HCT116 (cell line): ENCODE results near the gene PLG. TPM values are rescaled to one million over a fixed set of nuclear protein-coding genes. Genes with fewer than 3 reads are reported as not detected.

Experiments
- ATAC-seq: fragments of 200-7000 bp; cut with Tn5 transposase; 2 replicates; pipeline ENCODE4 v1.9.1; 2020; ENCODE audit warnings: mild to moderate bottlenecking, moderate library complexity
- BruUV-seq: library from RNA; stranded (reverse); fragments of 400-500 nt; replicated peaks from 2 replicates; lab custom pipeline; 2021; lab: Mats Ljungman, UMichigan
- CTCF ChIA-PET: fragments of 300-600 bp; sonication (Branson Sonifier 250); formaldehyde crosslinking; loops from one replicate; lab custom pipeline; 2021; ENCODE audit warnings: antibody characterized with exemption; lab: Charles Lee
- POLR2A ChIA-PET: fragments of 300-600, 350-600 bp; sonication (Branson Sonifier 250); formaldehyde crosslinking; loops from one replicate; lab custom pipeline; 2021; ENCODE audit warnings: antibody characterized with exemption; lab: Charles Lee
- RAD21 ChIA-PET, 2 experiments: fragments of 300-600 bp; sonication (Branson Sonifier 250); formaldehyde crosslinking; loops; one replicate each; lab custom pipeline; 2023; ENCODE audit warnings: low total read pairs in 2 of 2; ENCODE audit not compliant: uncharacterized antibody in 2 of 2, unreplicated experiment in 2 of 2, low non-redundant PET in 1 of 2; lab: Charles Lee
- DNase-seq: peaks from one replicate; pipeline ENCODE4 v3.0.0-alpha.2; 2010; ENCODE audit warnings: low read depth, low spot score
- H2AFZ ChIP-seq: fragments of 200-600 bp; shearing (Covaris generic), sonication (generic); 2 replicates; pipeline ENCODE4 v1.6.1; 2017; ENCODE audit warnings: low read depth, mixed run types, mixed read lengths, antibody characterized with exemption, low read length; ENCODE audit not compliant: poor library complexity, severe bottlenecking
- H3K27ac ChIP-seq: 2 replicates; pipeline ENCODE4 v1.5.1; 2012; ENCODE audit warnings: low read depth, low read length
- H3K27me3 ChIP-seq: fragments of 200-600 bp; sonication (generic); 2 replicates; pipeline ENCODE4 v1.6.1; 2016; ENCODE audit warnings: mixed run types, low read length, mixed read lengths; ENCODE audit not compliant: insufficient read depth
- H3K36me3 ChIP-seq, 2 experiments: fragments of 200-500 bp in 1 of 2; fragments of 200-600 bp in 1 of 2; sonication (Bioruptor generic) in 1 of 2; sonication (generic) in 1 of 2; 2 replicates each; pipeline versions ENCODE4 v1.5.1 to v1.6.1; 2014 to 2016; ENCODE audit warnings: low read length in 2 of 2, inconsistent platforms in 1 of 2, mixed read lengths in 1 of 2, mixed run types in 1 of 2; ENCODE audit not compliant: insufficient read depth in 2 of 2, control insufficient read depth in 1 of 2
- H3K4me1 ChIP-seq, 2 experiments: fragments of 200-600 bp in 1 of 2; sonication (generic) in 1 of 2; 2 replicates each; pipeline versions ENCODE4 v1.5.1 to v1.6.1; 2012 to 2017; ENCODE audit warnings: low read length in 2 of 2, inconsistent platforms in 1 of 2, mild to moderate bottlenecking in 1 of 2, mixed read lengths in 1 of 2, mixed run types in 1 of 2, moderate library complexity in 1 of 2; ENCODE audit not compliant: insufficient read depth in 2 of 2, control insufficient read depth in 1 of 2
- H3K4me2 ChIP-seq: fragments of 200-600 bp; sonication (generic); 2 replicates; pipeline ENCODE4 v1.6.1; 2017; ENCODE audit warnings: mixed run types, low read length, mixed read lengths
- H3K4me3 ChIP-seq, 2 experiments: fragments of 200-600 bp in 1 of 2; sonication (generic) in 1 of 2; replicated peaks in 1 of 2; 2 replicates each; pipeline ENCODE4 v1.5.1; 2011 to 2016; ENCODE audit warnings: low read length in 2 of 2, control low read depth in 1 of 2, low read depth in 1 of 2, mild to moderate bottlenecking in 1 of 2, mixed read lengths in 1 of 2, mixed run types in 1 of 2
- H3K79me2 ChIP-seq: fragments of 200-600 bp; sonication (generic); 2 replicates; pipeline ENCODE4 v1.6.1; 2017; ENCODE audit warnings: mild to moderate bottlenecking, mixed run types, low read length, moderate library complexity, mixed read lengths; ENCODE audit not compliant: insufficient read depth
- H3K9ac ChIP-seq: fragments of 200-600 bp; sonication (generic); 2 replicates; pipeline ENCODE4 v1.6.1; 2016; ENCODE audit warnings: low read length, mixed read lengths
- H3K9me2 ChIP-seq: fragments of 200-600 bp; sonication (generic), shearing (Covaris generic); 2 replicates; pipeline ENCODE4 v1.6.1; 2017; ENCODE audit warnings: mixed run types, mild to moderate bottlenecking, moderate library complexity; ENCODE audit not compliant: insufficient read depth
- H3K9me3 ChIP-seq, 2 experiments: fragments of 200-500 bp in 1 of 2; fragments of 200-600 bp in 1 of 2; sonication (Bioruptor generic) in 1 of 2; sonication (generic) in 1 of 2; 2 replicates each; pipeline ENCODE4 v1.6.1; 2014 to 2017; ENCODE audit warnings: low read length in 2 of 2, mixed read lengths in 2 of 2, inconsistent platforms in 1 of 2, low read depth in 1 of 2, mild to moderate bottlenecking in 1 of 2, mixed run types in 1 of 2, moderate library complexity in 1 of 2; ENCODE audit not compliant: control insufficient read depth in 1 of 2, insufficient read depth in 1 of 2
- H4K20me1 ChIP-seq: fragments of 200-600 bp; sonication (generic), shearing (Covaris generic); 2 replicates; pipeline ENCODE4 v1.6.1; 2017; ENCODE audit warnings: mixed run types, mild to moderate bottlenecking, moderate library complexity; ENCODE audit not compliant: insufficient read depth
- CBX3 ChIP-seq: IDR thresholded peaks from 2 replicates; pipeline ENCODE4 v1.6.1; 2012; ENCODE audit warnings: low read depth
- EGR1 ChIP-seq: IDR thresholded peaks from 2 replicates; pipeline ENCODE4 v1.6.1; 2012; ENCODE audit warnings: low read depth
- ELF1 ChIP-seq: IDR thresholded peaks from 2 replicates; pipeline ENCODE4 v1.6.1; 2012; ENCODE audit warnings: low read depth, borderline replicate concordance
- EZH2 ChIP-seq: fragments of 200-600 bp; sonication (generic); IDR thresholded peaks from 2 replicates; pipeline ENCODE4 v1.6.1; 2017; ENCODE audit warnings: antibody characterized with exemption, mixed run types
- FOSL1 ChIP-seq: IDR thresholded peaks from 2 replicates; pipeline ENCODE4 v1.6.1; 2012; ENCODE audit warnings: low read depth
- JUND ChIP-seq: IDR thresholded peaks from 2 replicates; pipeline ENCODE4 v1.6.1; 2012
- POLR2A ChIP-seq: IDR thresholded peaks from 2 replicates; pipeline ENCODE4 v1.7.0; 2011; ENCODE audit warnings: borderline replicate concordance; ENCODE audit not compliant: insufficient read depth, insufficient read length; ENCODE audit errors: extremely low read depth
- RAD21 ChIP-seq: IDR thresholded peaks from 2 replicates; pipeline ENCODE4 v1.6.1; 2012; ENCODE audit warnings: low read depth, mild to moderate bottlenecking
- SIN3A ChIP-seq: IDR thresholded peaks from 2 replicates; pipeline ENCODE4 v1.6.1; 2012; ENCODE audit warnings: low read depth
- SRF ChIP-seq: IDR thresholded peaks from 2 replicates; pipeline ENCODE4 v1.6.1; 2012; ENCODE audit warnings: low read depth
- YY1 ChIP-seq: IDR thresholded peaks from 2 replicates; pipeline ENCODE4 v1.6.1; 2011; ENCODE audit warnings: low read length, low read depth, moderate library complexity, mild to moderate bottlenecking; ENCODE audit not compliant: insufficient replicate concordance; ENCODE audit errors: extremely low read depth
- ZFX ChIP-seq: fragments of 450-650 bp; IDR thresholded peaks from 2 replicates; pipeline ENCODE4 v1.6.1; 2017
- ZNF274 ChIP-seq: fragments of 200-500 bp; sonication (Bioruptor generic); IDR thresholded peaks from 2 replicates; pipeline ENCODE4 v1.6.1; 2014; ENCODE audit warnings: mild to moderate bottlenecking, low read depth, low read length, inconsistent platforms
- intact Hi-C: fragments of 100-400 bp; cut with micrococcal nuclease; formaldehyde crosslinking; loops from 2 replicates; pipeline ENCODE4 v1.10.0; 2022
- total RNA-seq: library from RNA; stranded (reverse); gene quantifications from one replicate; pipeline ENCODE4 v1.2.1, GENCODE V29; 2021; ENCODE audit not compliant: unreplicated experiment
- TF ChIP-seq, protein P1 (sequence below): IDR thresholded peaks from 2 replicates; pipeline ENCODE4 v1.6.1; 2012
- TF ChIP-seq, protein P2 (sequence below): IDR thresholded peaks from 2 replicates; pipeline ENCODE4 v1.6.1; 2012
- TF ChIP-seq, protein P3 (sequence below): IDR thresholded peaks from 2 replicates; pipeline ENCODE4 v1.6.1; 2011; ENCODE audit warnings: mild to moderate bottlenecking, low read length, moderate library complexity; ENCODE audit not compliant: insufficient replicate concordance; ENCODE audit errors: extremely low read depth

The PLG gene
- total RNA-seq, 1 experiment from 2014 or later, result 0.69 TPM

DNA sequence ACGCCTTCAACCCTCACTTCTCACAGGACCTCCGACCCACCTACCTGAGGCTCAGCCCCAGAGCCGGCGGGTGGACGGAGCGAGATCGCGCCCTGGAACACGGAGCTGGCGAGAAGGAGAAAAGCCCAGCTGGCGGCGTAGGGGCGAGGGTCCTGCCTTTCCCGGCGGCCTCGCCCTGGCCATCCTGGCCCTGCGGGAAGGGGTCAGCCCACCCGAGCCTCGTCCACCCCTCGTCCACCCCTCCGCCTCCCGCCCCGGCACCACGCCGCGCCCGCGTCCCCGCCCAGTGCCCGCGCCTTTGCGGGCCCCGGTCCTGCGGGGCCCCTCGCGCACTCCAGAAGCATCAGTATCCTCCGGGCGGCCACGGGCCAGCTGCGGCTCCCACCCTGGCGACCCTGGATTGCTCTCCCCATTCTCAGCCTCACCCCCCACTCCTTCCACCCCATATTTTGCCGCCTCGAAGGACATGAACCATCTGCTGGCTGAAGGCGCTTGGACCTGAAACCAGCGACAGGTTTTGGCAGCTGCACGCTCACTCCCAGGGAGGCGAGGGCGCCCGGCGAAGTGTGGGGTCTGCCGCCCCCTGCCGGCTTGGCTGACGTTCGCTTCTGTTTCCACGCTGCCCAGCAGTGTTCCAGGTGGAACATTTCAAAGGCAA lies 65.1 kb downstream of the PLG start:
- Histone ChIP-seq H3K9me2 (no peaks in the 10 kb centered on the region), H3K79me2 (no peaks in the 10 kb centered on the region), H3K4me2 (no peak overlapping the region), H3K4me3 (no peak overlapping the region), H3K9ac (no peak overlapping the region), H3K9me3 (no peaks in the 10 kb centered on the region), H3K4me1 (no peaks in the 10 kb centered on the region), H3K36me3 (no peaks in the 10 kb centered on the region), H4K20me1 (no peaks in the 10 kb centered on the region), H3K27ac (no peak overlapping the region), H2AFZ (no peak overlapping the region), H3K27me3 (no peaks in the 10 kb centered on the region)
- TF ChIP-seq POLR2A, result no peak
- TF ChIP-seq, protein P1, sequence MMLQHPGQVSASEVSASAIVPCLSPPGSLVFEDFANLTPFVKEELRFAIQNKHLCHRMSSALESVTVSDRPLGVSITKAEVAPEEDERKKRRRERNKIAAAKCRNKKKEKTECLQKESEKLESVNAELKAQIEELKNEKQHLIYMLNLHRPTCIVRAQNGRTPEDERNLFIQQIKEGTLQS, result no peak
- TF ChIP-seq, protein P2, sequence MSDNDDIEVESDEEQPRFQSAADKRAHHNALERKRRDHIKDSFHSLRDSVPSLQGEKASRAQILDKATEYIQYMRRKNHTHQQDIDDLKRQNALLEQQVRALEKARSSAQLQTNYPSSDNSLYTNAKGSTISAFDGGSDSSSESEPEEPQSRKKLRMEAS, result no peak
- no peak for TF ChIP-seq ZNF274
- no peak for TF ChIP-seq EZH2
- no peak for TF ChIP-seq FOSL1
- no peak for TF ChIP-seq YY1
- no peak for TF ChIP-seq ELF1
- TF ChIP-seq ZFX, result no peak
- TF ChIP-seq JUND, result no peak
- no peak for TF ChIP-seq SRF
- TF ChIP-seq EGR1, result no peak
- no peak for TF ChIP-seq SIN3A
- TF ChIP-seq, protein P3, sequence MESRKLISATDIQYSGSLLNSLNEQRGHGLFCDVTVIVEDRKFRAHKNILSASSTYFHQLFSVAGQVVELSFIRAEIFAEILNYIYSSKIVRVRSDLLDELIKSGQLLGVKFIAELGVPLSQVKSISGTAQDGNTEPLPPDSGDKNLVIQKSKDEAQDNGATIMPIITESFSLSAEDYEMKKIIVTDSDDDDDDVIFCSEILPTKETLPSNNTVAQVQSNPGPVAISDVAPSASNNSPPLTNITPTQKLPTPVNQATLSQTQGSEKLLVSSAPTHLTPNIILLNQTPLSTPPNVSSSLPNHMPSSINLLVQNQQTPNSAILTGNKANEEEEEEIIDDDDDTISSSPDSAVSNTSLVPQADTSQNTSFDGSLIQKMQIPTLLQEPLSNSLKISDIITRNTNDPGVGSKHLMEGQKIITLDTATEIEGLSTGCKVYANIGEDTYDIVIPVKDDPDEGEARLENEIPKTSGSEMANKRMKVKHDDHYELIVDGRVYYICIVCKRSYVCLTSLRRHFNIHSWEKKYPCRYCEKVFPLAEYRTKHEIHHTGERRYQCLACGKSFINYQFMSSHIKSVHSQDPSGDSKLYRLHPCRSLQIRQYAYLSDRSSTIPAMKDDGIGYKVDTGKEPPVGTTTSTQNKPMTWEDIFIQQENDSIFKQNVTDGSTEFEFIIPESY, result no peak
- no peak for TF ChIP-seq CBX3
- no peak for TF ChIP-seq RAD21
- intact Hi-C loops, result no loop called here
- RAD21 ChIA-PET, result no interaction called here
- CTCF ChIA-PET, result no interaction called here
- POLR2A ChIA-PET, result no interaction called here
- no peak for DNase-seq
- BruUV-seq, result no TSS peak
- no peak for ATAC-seq
